ENCODE results near the gene FBXO42.
A peak's percentile ranks its signal among the peaks of the same experiment; 100 is the strongest.
"Not testable (repeated sequence)": the region's sequence is repeated elsewhere in the genome, so short reads cannot be mapped to it uniquely, and the experiment has no call there.

FBXO42 gene

GRCh38 chr1:16260814-16261213, 91.5 kb downstream of the FBXO42 start:
- peak; percentile 79 for DNase-seq

- DNase-seq: no peak
Observed at GRCh38 chr1:16258591-16259135, 93.6 kb downstream of the FBXO42 start.

GRCh38 chr1:16257968-16258367, 94.3 kb downstream of the FBXO42 start:
- DNase-seq: no peak

- not testable (repeated sequence) for DNase-seq
Observed at GRCh38 chr1:16257556-16257955, 94.7 kb downstream of the FBXO42 start.

GRCh38 chr1:16256478-16256877, 95.8 kb downstream of the FBXO42 start:
- no peak for DNase-seq

- no peak for DNase-seq
Observed at GRCh38 chr1:16254263-16254928, 97.9 kb downstream of the FBXO42 start.

- no peak for DNase-seq
Observed at GRCh38 chr1:16253332-16253922, 98.9 kb downstream of the FBXO42 start.

- no peak for DNase-seq
Observed at GRCh38 chr1:16252912-16253311, 99.4 kb downstream of the FBXO42 start.

- no peak for DNase-seq
Observed at GRCh38 chr1:16251381-16251780, 100.9 kb downstream of the FBXO42 start.

- peak; percentile 80 for DNase-seq
Observed at GRCh38 chr1:16250524-16251251, 101.6 kb downstream of the FBXO42 start.

- no peak for DNase-seq
Observed at GRCh38 chr1:16249596-16250241, 102.6 kb downstream of the FBXO42 start.

- DNase-seq: peak; percentile 80
Observed at GRCh38 chr1:16248603-16249516, 103.4 kb downstream of the FBXO42 start.

GRCh38 chr1:16248007-16248436, 104.3 kb downstream of the FBXO42 start:
- DNase-seq: no peak

- DNase-seq: no peak
Observed at GRCh38 chr1:16247441-16247840, 104.8 kb downstream of the FBXO42 start.

- DNase-seq: no peak
Observed at GRCh38 chr1:16246961-16247360, 105.3 kb downstream of the FBXO42 start.

GRCh38 chr1:16246239-16246638, 106.0 kb downstream of the FBXO42 start:
- DNase-seq: not testable (repeated sequence)

GRCh38 chr1:16245476-16246196, 106.6 kb downstream of the FBXO42 start:
- DNase-seq: no peak

- no peak for DNase-seq
Observed at GRCh38 chr1:16244650-16245285, 107.5 kb downstream of the FBXO42 start.

GRCh38 chr1:16243936-16244649, 108.2 kb downstream of the FBXO42 start:
- DNase-seq: peak; percentile 79

GRCh38 chr1:16243215-16243610, 109.1 kb downstream of the FBXO42 start:
- no peak for DNase-seq

Data from fibroblast of skin of scalp (primary cell).